IMR-90 (cell line): ENCODE measurements around the gene SSBP2. TPM values are rescaled to one million over a fixed set of nuclear protein-coding genes. Genes with fewer than 3 reads are reported as not detected.

Experiments used
- ATAC-seq: fragments of 200-7000 bp; cut with Tn5 transposase; 2 replicates; pipeline ENCODE4 v1.9.1; 2020; ENCODE audit warnings: low read depth, mild to moderate bottlenecking, moderate library complexity
- BruUV-seq: library from RNA; stranded (reverse); fragments of 400-500 nt; replicated peaks from 2 replicates; lab custom pipeline; 2021; lab: Mats Ljungman, UMichigan
- CTCF ChIA-PET: fragments of 300-600 bp; formaldehyde crosslinking; extraction: SDS; loops from one replicate; lab custom pipeline; 2021; ENCODE audit warnings: antibody characterized with exemption; lab: Yijun Ruan, JAX
- POLR2A ChIA-PET: fragments of 300-600 bp; sonication (Branson Sonifier 250); formaldehyde crosslinking; loops from one replicate; lab custom pipeline; 2022; ENCODE audit warnings: antibody characterized with exemption; ENCODE audit not compliant: unreplicated experiment; lab: Charles Lee
- DNase-seq: peaks from one replicate; pipeline ENCODE4 v3.0.0; 2013
- H2AFZ ChIP-seq: replicated peaks from 2 replicates; pipeline ENCODE3; 2013; ENCODE audit warnings: low read length, mild to moderate bottlenecking; ENCODE audit not compliant: poor library complexity
- H2AK5ac ChIP-seq: 2 replicates; pipeline ENCODE4 v1.6.1; 2013; ENCODE audit warnings: low read depth, low read length, inconsistent platforms
- H2AK9ac ChIP-seq: replicated peaks from 2 replicates; pipeline ENCODE3; 2013; ENCODE audit warnings: mild to moderate bottlenecking, low read depth, low read length, moderate library complexity; ENCODE audit not compliant: poor library complexity
- H2BK120ac ChIP-seq: 2 replicates; pipeline ENCODE4 v1.6.1; 2013; ENCODE audit warnings: low read depth, low read length, inconsistent platforms
- H2BK15ac ChIP-seq: 3 replicates; pipeline ENCODE4 v1.6.1; 2013; ENCODE audit warnings: low read depth, low read length, inconsistent platforms
- H2BK20ac ChIP-seq: 2 replicates; pipeline ENCODE4 v1.6.1; 2013; ENCODE audit warnings: low read depth, mild to moderate bottlenecking, inconsistent platforms, low read length, moderate library complexity
- H2BK5ac ChIP-seq: 2 replicates; pipeline ENCODE4 v1.6.1; 2013; ENCODE audit warnings: mild to moderate bottlenecking, low read depth, low read length, inconsistent platforms; ENCODE audit not compliant: poor library complexity, severe bottlenecking
- H3K14ac ChIP-seq: replicated peaks from 2 replicates; pipeline ENCODE4 v1.6.1; 2013; ENCODE audit warnings: low read depth, low read length, inconsistent platforms
- H3K18ac ChIP-seq: 2 replicates; pipeline ENCODE4 v1.6.1; 2013; ENCODE audit warnings: low read depth, low read length, control low read depth
- H3K23ac ChIP-seq: 2 replicates; pipeline ENCODE4 v1.6.1; 2013; ENCODE audit warnings: low read depth, low read length, inconsistent platforms
- H3K27ac ChIP-seq: 2 replicates; pipeline ENCODE4 v1.5.1; 2013; ENCODE audit warnings: mild to moderate bottlenecking, control low read depth, low read length; ENCODE audit not compliant: insufficient read depth
- H3K27me3 ChIP-seq: 2 replicates; pipeline ENCODE4 v1.6.1; 2013; ENCODE audit warnings: low read length; ENCODE audit not compliant: control insufficient read depth, insufficient read depth
- H3K36me3 ChIP-seq: 2 replicates; pipeline ENCODE4 v1.6.1; 2013; ENCODE audit warnings: low read length, mixed read lengths; ENCODE audit not compliant: control insufficient read depth, insufficient read depth
- H3K4ac ChIP-seq: 2 replicates; pipeline ENCODE4 v1.6.1; 2013; ENCODE audit warnings: low read depth, low read length, inconsistent platforms
- H3K4me1 ChIP-seq: 2 replicates; pipeline ENCODE4 v1.6.1; 2013; ENCODE audit warnings: low read length, mixed read lengths; ENCODE audit not compliant: control insufficient read depth, insufficient read depth
- H3K4me2 ChIP-seq: 2 replicates; pipeline ENCODE4 v1.6.1; 2013; ENCODE audit warnings: low read depth, mild to moderate bottlenecking, control low read depth, low read length, moderate library complexity
- H3K4me3 ChIP-seq: 2 replicates; pipeline ENCODE4 v1.5.1; 2013; ENCODE audit warnings: low read depth, mild to moderate bottlenecking, control low read depth, low read length, moderate library complexity; ENCODE audit not compliant: insufficient read depth
- H3K56ac ChIP-seq: 2 replicates; pipeline ENCODE4 v1.6.1; 2013; ENCODE audit warnings: low read length, inconsistent platforms; ENCODE audit not compliant: insufficient read depth; ENCODE audit errors: extremely low read depth
- H3K79me1 ChIP-seq, 2 experiments: 2 replicates each; pipeline ENCODE4 v1.6.1; 2013; ENCODE audit warnings: low read length in 2 of 2, inconsistent platforms in 1 of 2, low read depth in 1 of 2
- H3K9ac ChIP-seq: 2 replicates; pipeline ENCODE4 v1.6.1; 2013; ENCODE audit warnings: low read depth, low read length, control low read depth
- H3K9me1 ChIP-seq: 2 replicates; pipeline ENCODE4 v1.6.1; 2013; ENCODE audit warnings: low read length, inconsistent platforms; ENCODE audit not compliant: insufficient read depth
- H3K9me3 ChIP-seq: 2 replicates; pipeline ENCODE4 v1.6.1; 2013; ENCODE audit warnings: low read length; ENCODE audit not compliant: control insufficient read depth, insufficient read depth
- H4K20me1 ChIP-seq: 2 replicates; pipeline ENCODE4 v1.6.1; 2013; ENCODE audit warnings: low read length, inconsistent platforms; ENCODE audit not compliant: insufficient read depth
- H4K5ac ChIP-seq: 2 replicates; pipeline ENCODE4 v1.6.1; 2013; ENCODE audit warnings: mild to moderate bottlenecking, low read depth, low read length, control low read depth
- H4K8ac ChIP-seq, 2 experiments: 2 replicates each; pipeline ENCODE4 v1.6.1; 2013; ENCODE audit warnings: low read depth in 2 of 2, low read length in 2 of 2, control low read depth in 1 of 2, inconsistent platforms in 1 of 2
- H4K91ac ChIP-seq: 2 replicates; pipeline ENCODE4 v1.6.1; 2013; ENCODE audit warnings: low read depth, low read length, inconsistent platforms; ENCODE audit not compliant: insufficient read depth
- CEBPB ChIP-seq: IDR thresholded peaks from 2 replicates; pipeline ENCODE4 v1.6.1; 2012; ENCODE audit warnings: low read depth, low read length, improper control_type of control experiment
- MAZ ChIP-seq: IDR thresholded peaks from 2 replicates; pipeline ENCODE4 v1.6.1; 2012; ENCODE audit warnings: low read depth, mild to moderate bottlenecking, low read length, improper control_type of control experiment, moderate library complexity, borderline replicate concordance
- NFE2L2 ChIP-seq: fragments of 150-350 bp; IDR thresholded peaks from 2 replicates; pipeline ENCODE4 v1.6.1; 2016; ENCODE audit warnings: low read depth, mild to moderate bottlenecking, low read length
- POLR2A ChIP-seq: IDR thresholded peaks from 2 replicates; pipeline ENCODE4 v1.6.1; 2012; ENCODE audit warnings: mild to moderate bottlenecking, low read depth, low read length
- WGBS, 2 experiments: methylation state at CpG; one replicate each; pipeline versions ENCODE4 v1.1.5 to v1.1.7; 2013; ENCODE audit warnings: missing lambda C conversion rate in 2 of 2; ENCODE audit not compliant: insufficient read length in 1 of 2; ENCODE audit errors: extremely low coverage in 2 of 2; 5-methylcytosine and 5-hydroxymethylcytosine counted together
- dilution Hi-C: fragments of 300-500 bp; cut with HindIII; formaldehyde crosslinking; loops from one replicate; pipeline ENCODE4 v1.14.3; 2018; ENCODE audit warnings: low sequenced_read_pairs; ENCODE audit not compliant: unreplicated experiment
- in situ Hi-C: fragments of 300-500 bp; cut with MboI; formaldehyde crosslinking; loops from 3 replicates; pipeline ENCODE4 v1.14.3; 2019; ENCODE audit warnings: low sequenced_read_pairs, inconsistent platforms, mixed read lengths
- intact Hi-C: fragments of 100-400 bp; cut with micrococcal nuclease; formaldehyde crosslinking; loops from 2 replicates; pipeline ENCODE4 v1.10.0; 2022
- polyA plus RNA-seq, 3 experiments: library from polyadenylated mRNA; depleted of rRNA; stranded (reverse); fragments of >200 nt; gene quantifications; 2 replicates each; pipeline ENCODE4 v1.2.3, GENCODE V29; 2012; ENCODE audit warnings: low replicate concordance in 1 of 3
- total RNA-seq: library from RNA; depleted of rRNA; stranded (reverse); fragments of >200 nt; gene quantifications from 2 replicates; pipeline ENCODE4 v1.2.3, GENCODE V29; 2012

Gene SSBP2
- total and polyA plus RNA-seq, 2 of the 4 experiments (the other 2 are of a cell fraction) = 38.4 to 42.7 TPM

DNA sequence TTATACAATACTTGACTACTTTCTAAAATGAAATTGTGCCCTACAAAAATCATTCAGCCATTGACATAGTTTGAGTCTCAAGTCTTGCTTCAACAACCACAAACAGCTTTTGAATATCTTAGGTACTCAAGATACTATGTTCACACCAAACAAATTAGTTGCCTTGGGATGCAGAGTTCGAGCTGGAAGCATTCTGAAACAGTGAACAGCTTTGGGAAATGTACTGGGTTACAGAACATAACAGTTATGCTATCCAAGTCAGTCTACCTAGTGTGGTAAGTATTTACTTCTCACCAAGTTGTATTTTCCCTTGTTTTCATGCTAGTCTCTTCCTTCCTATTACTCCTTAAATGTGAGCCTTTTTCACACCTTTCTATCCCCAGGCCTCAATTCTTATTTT is 143.2 kb downstream of the SSBP2 start:
- intact Hi-C loops = no loop called here
- POLR2A ChIA-PET = no interaction called here

More for the DNA sequence above, 143.2 kb downstream of the SSBP2 start:
- Histone ChIP-seq H3K4ac (no peak overlapping the region), H3K4me1 (no peaks in the 10 kb centered on the region), H4K8ac (no peak overlapping the region), H2AK5ac (no peak overlapping the region), H3K36me3 (peaks cover 8% of the 10 kb centered on the region), H3K18ac (no peak overlapping the region), H3K79me1 (no peaks in the 10 kb centered on the region), H3K27ac (no peak overlapping the region), H2AK9ac (no peak overlapping the region), H2AFZ (no peak overlapping the region), H3K14ac (no peak overlapping the region), H3K9me3 (peaks cover 3% of the 10 kb centered on the region; the same call in 1 of the 2 replicates), H3K9me1 (no peaks in the 10 kb centered on the region; the same call in 1 of the 2 replicates), H3K9ac (no peak overlapping the region), H4K91ac (no peak overlapping the region), H2BK15ac (no peak overlapping the region), H2BK120ac (no peak overlapping the region), H3K4me2 (no peak overlapping the region), H2BK5ac (no peak overlapping the region), H4K5ac (no peak overlapping the region), H4K20me1 (no peaks in the 10 kb centered on the region), H3K4me3 (no peak overlapping the region), H3K27me3 (no peaks in the 10 kb centered on the region), H3K23ac (no peak overlapping the region), H2BK20ac (no peak overlapping the region), H3K56ac (no peak overlapping the region)
- no peak for ATAC-seq
- no CpG with 5 or more reads among the region's 1 CpG for WGBS, 2 experiments
- DNase-seq = no peak
- TF ChIP-seq MAZ = no peak
- TF ChIP-seq NFE2L2 = no peak
- no peak for TF ChIP-seq POLR2A
- TF ChIP-seq CEBPB = no peak
- dilution Hi-C loops = no loop called here
- in situ Hi-C loops = no loop called here
- CTCF ChIA-PET = no interaction called here
- no TSS peak for BruUV-seq
